Measurements from ENCODE around the gene ZDHHC11. TPM values are rescaled to one million over a fixed set of nuclear protein-coding genes. Genes with fewer than 3 reads are reported as not detected.

The ZDHHC11 gene, protein sequence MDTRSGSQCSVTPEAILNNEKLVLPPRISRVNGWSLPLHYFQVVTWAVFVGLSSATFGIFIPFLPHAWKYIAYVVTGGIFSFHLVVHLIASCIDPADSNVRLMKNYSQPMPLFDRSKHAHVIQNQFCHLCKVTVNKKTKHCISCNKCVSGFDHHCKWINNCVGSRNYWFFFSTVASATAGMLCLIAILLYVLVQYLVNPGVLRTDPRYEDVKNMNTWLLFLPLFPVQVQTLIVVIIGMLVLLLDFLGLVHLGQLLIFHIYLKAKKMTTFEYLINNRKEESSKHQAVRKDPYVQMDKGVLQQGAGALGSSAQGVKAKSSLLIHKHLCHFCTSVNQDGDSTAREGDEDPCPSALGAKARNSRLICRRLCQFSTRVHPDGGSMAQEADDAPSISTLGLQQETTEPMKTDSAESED
- 18.3 TPM for total RNA-seq
- not detected for polyA plus RNA-seq

DNA sequence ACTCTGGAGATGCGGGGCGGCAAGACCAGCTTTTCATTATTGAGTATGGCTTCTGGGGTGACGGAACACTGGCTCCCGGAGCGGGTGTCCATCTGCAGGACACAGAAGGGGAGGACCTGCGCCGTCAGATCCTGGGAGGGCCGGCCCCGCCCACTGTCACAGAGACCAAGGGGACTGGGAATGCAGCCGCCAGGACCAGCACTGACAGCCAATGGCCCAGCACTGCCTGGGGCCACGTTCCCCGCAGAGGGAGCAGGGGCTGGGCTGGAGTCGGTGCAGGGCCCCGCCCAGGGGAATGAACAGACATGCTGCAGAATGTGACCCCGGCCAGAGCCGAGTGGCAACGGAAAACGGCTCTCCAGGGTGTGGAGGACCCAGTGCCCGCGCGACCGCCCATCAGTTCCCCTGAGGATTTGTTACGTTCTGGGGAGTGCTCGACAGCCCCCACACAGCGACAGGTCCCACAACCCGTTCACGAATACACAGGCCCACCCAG is at the start of gene ZDHHC11:
Gene ZDHHC11 (minus strand): TSS at position 476 of the 496 bp plus-strand sequence. CDS start 384 bp downstream, at position 92.
- H3K4me1 Mint-ChIP-seq, result peaks cover 0 to 7% (median 2%) of the 10 kb centered on the region in 4 donors
- no peaks in the 10 kb centered on the region for H3K4me1 ChIP-seq (ENCODE audit: control insufficient read depth, insufficient read depth, low read length, poor library complexity, severe bottlenecking)
- no peak within 1 kb of the TSS for H3K27ac ChIP-seq (ENCODE audit: insufficient read depth, low read length, poor library complexity, severe bottlenecking)
- no peak within 1 kb of the TSS for H3K27ac Mint-ChIP-seq
- no peaks in the 10 kb centered on the region for H3K9me3 ChIP-seq (ENCODE audit: control insufficient read depth in 2 of 2, low read length in 2 of 2)
- DNase-seq, result no peak
- peaks cover 5% of the 10 kb centered on the region for H3K36me3 Mint-ChIP-seq
- H3K9me3 Mint-ChIP-seq, result peaks cover 0 to 2% (median 0%) of the 10 kb centered on the region in 7 donors
- ATAC-seq (ENCODE audit: low read depth in 2 of 2), result no peak
- no peaks in the 10 kb centered on the region for H3K36me3 ChIP-seq (ENCODE audit: control insufficient read depth, insufficient read depth, low read length)
- no peak within 1 kb of the TSS for H3K4me3 ChIP-seq (ENCODE audit: low read depth, low read length)
- H3K4me3 Mint-ChIP-seq, result no peak within 1 kb of the TSS
- no peaks in the 10 kb centered on the region for H3K27me3 Mint-ChIP-seq
- no peaks in the 10 kb centered on the region for H3K27me3 ChIP-seq (ENCODE audit: control insufficient read depth, insufficient read depth, low read length)

DNA sequence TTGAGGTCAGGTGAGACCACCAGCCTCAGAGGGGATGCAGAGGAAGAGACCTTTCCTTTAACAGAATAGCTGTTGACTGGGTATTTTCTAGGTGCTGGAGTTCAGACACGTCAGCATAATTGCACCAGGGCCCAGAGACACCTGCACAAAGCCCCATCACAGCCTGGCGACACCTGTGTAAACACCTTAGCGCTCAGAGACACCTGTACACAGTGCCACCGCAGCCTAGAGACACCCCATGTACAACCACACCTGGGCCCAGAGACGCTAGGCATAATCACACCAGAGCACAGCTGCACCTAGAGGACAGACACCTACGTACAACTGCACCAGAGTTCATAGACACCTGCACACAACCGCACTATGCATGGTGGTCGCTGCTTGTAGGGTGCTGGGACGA is 42.9 kb upstream of the ZDHHC11 start:
- no peaks in the 10 kb centered on the region for H3K9me3 Mint-ChIP-seq
- H3K27me3 Mint-ChIP-seq, result no peaks in the 10 kb centered on the region
- Histone ChIP-seq H3K4me1 (ENCODE audit: control insufficient read depth, insufficient read depth, low read length, poor library complexity, severe bottlenecking) (peaks cover 30% of the 10 kb centered on the region), H3K9me3 (ENCODE audit: control insufficient read depth in 2 of 2, low read length in 2 of 2) (no peaks in the 10 kb centered on the region), H3K4me3 (ENCODE audit: low read depth, low read length) (no peak overlapping the region), H3K27me3 (ENCODE audit: control insufficient read depth, insufficient read depth, low read length) (no peaks in the 10 kb centered on the region), H3K36me3 (ENCODE audit: control insufficient read depth, insufficient read depth, low read length) (peaks cover 27% of the 10 kb centered on the region), H3K27ac (ENCODE audit: insufficient read depth, low read length, poor library complexity, severe bottlenecking) (no peak overlapping the region)
- peaks cover 3 to 36% (median 9%) of the 10 kb centered on the region in 4 donors for H3K4me1 Mint-ChIP-seq
- H3K36me3 Mint-ChIP-seq, result peaks cover 7% of the 10 kb centered on the region
- H3K4me3 Mint-ChIP-seq, result peak overlapping the region; percentile 53 to 84 (median 76)
- ATAC-seq (ENCODE audit: low read depth in 2 of 2) (no peak), DNase-seq (peak in 1 of 3 donors; percentile 5)
- H3K27ac Mint-ChIP-seq, result no peak overlapping the region

DNA sequence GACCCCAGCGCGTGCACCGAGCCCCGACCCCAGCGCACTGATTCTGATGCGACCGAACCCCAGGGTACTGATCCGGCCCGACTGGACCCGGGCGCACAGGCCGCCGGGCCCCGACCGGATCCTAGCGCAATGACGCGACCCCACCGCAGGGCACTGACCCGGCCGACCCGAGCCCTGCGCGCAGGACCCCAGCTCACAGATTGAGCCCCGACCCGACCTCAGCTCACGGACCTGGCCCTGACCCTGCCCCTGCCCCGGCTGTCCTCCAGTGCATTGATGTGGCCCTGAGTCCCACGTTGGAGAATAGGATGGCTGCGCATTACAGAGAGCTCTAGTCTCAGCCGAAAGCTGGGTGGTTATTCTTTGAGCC is 42.3 kb upstream of the ZDHHC11 start:
- peak overlapping the region in 1 of 3 donors; percentile 43 for H3K27ac Mint-ChIP-seq

DNA sequence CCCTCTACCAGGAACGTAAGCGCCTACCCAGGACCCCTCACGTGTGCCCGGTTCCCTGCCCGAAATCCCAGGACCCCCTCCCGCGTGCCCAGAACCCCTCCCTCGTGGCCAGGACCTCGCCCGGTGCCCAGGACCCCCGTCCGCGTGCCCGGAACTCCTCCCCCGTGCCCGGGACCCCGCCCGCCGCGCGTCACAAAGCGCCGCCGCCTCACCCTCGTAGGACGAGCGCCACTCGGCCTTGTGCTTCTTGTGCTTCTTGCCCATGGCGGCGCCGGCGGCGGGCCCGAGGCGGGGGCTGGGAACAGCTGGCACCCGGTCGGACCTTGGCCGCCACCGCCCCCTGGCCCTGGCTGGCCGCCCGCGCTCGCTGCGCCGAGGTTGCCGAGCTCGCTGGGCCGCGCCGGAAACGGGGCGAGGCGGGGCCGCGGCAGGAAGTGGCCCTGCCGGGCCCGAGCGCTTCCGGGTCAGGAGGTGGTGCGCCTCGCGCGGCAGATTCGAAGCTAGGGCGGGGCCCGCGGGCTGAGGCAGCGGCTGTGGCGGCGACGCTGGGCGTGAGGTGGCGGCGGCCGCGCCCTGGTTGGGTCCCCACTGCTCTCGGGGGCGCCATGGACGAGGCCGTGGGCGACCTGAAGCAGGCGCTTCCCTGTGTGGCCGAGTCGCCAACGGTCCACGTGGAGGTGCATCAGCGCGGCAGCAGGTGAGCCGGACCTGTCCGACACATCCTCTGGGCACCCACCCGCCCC is 41.8 kb upstream of the ZDHHC11 start, which contains the start of the genes BRD9 and TRIP13:
Gene BRD9 (minus strand): TSS at position 408 of the 743 bp plus-strand sequence. CDS start 144 bp downstream, at position 264.
Gene TRIP13 (plus strand): TSS at position 491 of the 743 bp plus-strand sequence. CDS start 115 bp downstream, at position 606.
- Mint-ChIP-seq H3K9me3 (no peaks in the 10 kb centered on the region), H3K36me3 (peaks cover 14% of the 10 kb centered on the region), H3K4me1 (peaks cover 7 to 46% (median 16%) of the 10 kb centered on the region in 4 donors), H3K27ac (peak within 1 kb of the TSS; percentile 76 to 91 (median 82)), H3K4me3 (peak within 1 kb of the TSS; percentile 88 to 95 (median 89)), H3K27me3 (no peaks in the 10 kb centered on the region)
- Histone ChIP-seq H3K27ac (ENCODE audit: insufficient read depth, low read length, poor library complexity, severe bottlenecking) (peak within 1 kb of the TSS; percentile 82), H3K4me3 (ENCODE audit: low read depth, low read length) (peak within 1 kb of the TSS; percentile 68), H3K9me3 (ENCODE audit: control insufficient read depth in 2 of 2, low read length in 2 of 2) (no peaks in the 10 kb centered on the region), H3K27me3 (ENCODE audit: control insufficient read depth, insufficient read depth, low read length) (no peaks in the 10 kb centered on the region), H3K4me1 (ENCODE audit: control insufficient read depth, insufficient read depth, low read length, poor library complexity, severe bottlenecking) (peaks cover 30% of the 10 kb centered on the region), H3K36me3 (ENCODE audit: control insufficient read depth, insufficient read depth, low read length) (peaks cover 38% of the 10 kb centered on the region)
- DNase-seq (peak; percentile 78 to 91 (median 87)), ATAC-seq (ENCODE audit: low read depth in 2 of 2) (peak; percentile 95 to 98)

More for the DNA sequence above, 42.3 kb upstream of the ZDHHC11 start:
- no peaks in the 10 kb centered on the region for H3K27me3 Mint-ChIP-seq
- peaks cover 33% of the 10 kb centered on the region for H3K36me3 ChIP-seq (ENCODE audit: control insufficient read depth, insufficient read depth, low read length)
- no peaks in the 10 kb centered on the region for H3K9me3 Mint-ChIP-seq
- no peaks in the 10 kb centered on the region for H3K27me3 ChIP-seq (ENCODE audit: control insufficient read depth, insufficient read depth, low read length)
- no peaks in the 10 kb centered on the region for H3K9me3 ChIP-seq (ENCODE audit: control insufficient read depth in 2 of 2, low read length in 2 of 2)
- H3K4me3 ChIP-seq (ENCODE audit: low read depth, low read length), result peak overlapping the region; percentile 37
- no peak overlapping the region for H3K27ac ChIP-seq (ENCODE audit: insufficient read depth, low read length, poor library complexity, severe bottlenecking)
- H3K36me3 Mint-ChIP-seq, result peaks cover 12% of the 10 kb centered on the region
- ATAC-seq (ENCODE audit: low read depth in 2 of 2), result no peak
- peaks cover 30% of the 10 kb centered on the region for H3K4me1 ChIP-seq (ENCODE audit: control insufficient read depth, insufficient read depth, low read length, poor library complexity, severe bottlenecking)
- peaks cover 6 to 42% (median 15%) of the 10 kb centered on the region in 4 donors for H3K4me1 Mint-ChIP-seq
- peak in 1 of 3 donors; percentile 12 for DNase-seq
- H3K4me3 Mint-ChIP-seq, result peak overlapping the region; percentile 53 to 80 (median 75)

DNA sequence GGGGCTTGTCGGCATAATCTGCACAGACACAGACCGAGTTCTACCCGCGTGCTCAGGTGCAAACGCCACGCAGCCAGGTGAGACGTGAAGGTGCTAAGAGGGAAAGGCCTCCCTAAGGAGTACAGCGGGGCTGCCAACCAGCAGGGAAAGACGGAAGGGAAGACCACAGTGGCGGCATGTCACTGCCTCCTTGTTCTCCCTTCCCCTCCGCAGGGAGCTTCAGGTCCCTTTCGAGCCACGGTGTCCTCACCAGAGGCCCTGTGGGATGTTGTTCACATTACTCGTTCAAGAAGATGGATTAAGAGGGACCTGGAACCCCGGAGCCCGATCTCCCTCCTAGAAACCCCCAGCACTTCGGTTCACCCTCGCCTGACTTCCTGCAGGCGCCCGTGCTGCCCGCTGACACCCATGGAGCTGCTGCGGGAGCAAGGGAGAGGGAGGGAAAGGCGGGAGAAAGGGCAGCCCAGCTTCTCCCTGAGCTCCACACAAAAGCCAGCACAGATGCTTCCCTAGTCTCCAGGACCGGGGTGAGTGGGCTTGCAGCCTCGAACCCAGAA is 41.1 kb upstream of the ZDHHC11 start:
- Histone ChIP-seq H3K9me3 (ENCODE audit: control insufficient read depth in 2 of 2, low read length in 2 of 2) (no peaks in the 10 kb centered on the region), H3K4me3 (ENCODE audit: low read depth, low read length) (peak overlapping the region; percentile 68), H3K36me3 (ENCODE audit: control insufficient read depth, insufficient read depth, low read length) (peaks cover 45% of the 10 kb centered on the region), H3K27me3 (ENCODE audit: control insufficient read depth, insufficient read depth, low read length) (no peaks in the 10 kb centered on the region), H3K4me1 (ENCODE audit: control insufficient read depth, insufficient read depth, low read length, poor library complexity, severe bottlenecking) (peaks cover 30% of the 10 kb centered on the region), H3K27ac (ENCODE audit: insufficient read depth, low read length, poor library complexity, severe bottlenecking) (peak overlapping the region; percentile 82)
- no peak for ATAC-seq (ENCODE audit: low read depth in 2 of 2)
- Mint-ChIP-seq H3K27me3 (no peaks in the 10 kb centered on the region), H3K4me1 (peaks cover 7 to 52% (median 19%) of the 10 kb centered on the region in 4 donors), H3K4me3 (peak overlapping the region; percentile 88 to 95 (median 89)), H3K36me3 (peaks cover 20% of the 10 kb centered on the region), H3K27ac (peak overlapping the region; percentile 76 to 91 (median 82)), H3K9me3 (no peaks in the 10 kb centered on the region)
- DNase-seq, result peak in 1 of 3 donors; percentile 41

DNA sequence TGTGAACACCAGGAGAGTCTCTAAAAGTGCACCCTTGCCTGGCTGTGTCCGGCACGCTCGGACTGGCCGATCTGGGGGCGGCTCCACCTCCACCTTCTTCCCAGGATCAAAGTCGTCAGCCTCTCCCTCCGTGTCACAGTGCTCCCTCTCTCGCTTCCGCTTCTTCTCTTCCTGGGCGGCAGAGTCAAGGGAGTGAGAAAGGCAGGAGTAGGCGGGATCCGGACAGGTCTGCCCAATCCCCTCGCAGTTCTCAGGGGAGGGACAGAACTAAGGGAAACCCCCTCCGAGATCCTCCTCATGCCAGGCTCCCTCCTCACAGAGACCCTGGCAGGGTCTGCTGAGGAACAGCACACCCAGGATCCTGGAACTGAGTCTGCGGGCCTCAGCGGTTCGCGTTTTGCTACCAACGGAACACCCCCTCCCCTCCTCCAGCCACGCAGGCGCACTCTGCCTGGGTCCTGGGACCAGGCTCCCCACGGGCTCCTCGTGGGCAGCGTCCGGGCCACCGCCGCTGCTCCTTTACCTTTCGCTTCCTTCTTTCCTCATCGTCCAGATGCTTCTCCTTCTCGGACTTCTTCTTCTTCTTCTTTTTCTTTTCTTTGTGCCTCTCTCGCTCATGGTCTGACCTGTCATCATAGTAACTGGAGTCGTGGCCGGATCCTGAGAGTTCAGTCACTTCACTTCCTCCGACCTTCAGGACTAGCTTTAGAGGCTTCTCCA is 40.5 kb upstream of the ZDHHC11 start:
- H3K27ac Mint-ChIP-seq, result peak overlapping the region; percentile 56 to 91 (median 82)
- peaks cover 30% of the 10 kb centered on the region for H3K4me1 ChIP-seq (ENCODE audit: control insufficient read depth, insufficient read depth, low read length, poor library complexity, severe bottlenecking)
- peaks cover 51% of the 10 kb centered on the region for H3K36me3 ChIP-seq (ENCODE audit: control insufficient read depth, insufficient read depth, low read length)
- DNase-seq, result no peak
- no peaks in the 10 kb centered on the region for H3K27me3 Mint-ChIP-seq
- H3K9me3 ChIP-seq (ENCODE audit: control insufficient read depth in 2 of 2, low read length in 2 of 2), result no peaks in the 10 kb centered on the region
- peak overlapping the region; percentile 82 for H3K27ac ChIP-seq (ENCODE audit: insufficient read depth, low read length, poor library complexity, severe bottlenecking)
- H3K36me3 Mint-ChIP-seq, result peaks cover 26% of the 10 kb centered on the region
- H3K9me3 Mint-ChIP-seq, result no peaks in the 10 kb centered on the region
- peak overlapping the region; percentile 68 for H3K4me3 ChIP-seq (ENCODE audit: low read depth, low read length)
- peak overlapping the region; percentile 88 to 95 (median 89) for H3K4me3 Mint-ChIP-seq
- no peak for ATAC-seq (ENCODE audit: low read depth in 2 of 2)
- H3K27me3 ChIP-seq (ENCODE audit: control insufficient read depth, insufficient read depth, low read length), result no peaks in the 10 kb centered on the region
- peaks cover 7 to 55% (median 22%) of the 10 kb centered on the region in 4 donors for H3K4me1 Mint-ChIP-seq
